Activated T-cell treated with anti-CD3 and anti-CD28 coated beads, Interleukin-2, amount 50 U/mL, for 72 hours (primary cell): ENCODE results near the gene TOP2B. TPM values are rescaled to one million over a fixed set of nuclear protein-coding genes. Genes with fewer than 3 reads are reported as not detected.

Experiments
- ATAC-seq, 2 donors: fragments of 150-1000 bp; cut with Tn5 transposase; replicated peaks in 1 of 2; 2 replicates each; pipeline ENCODE4 v1.10.0; 2021; ENCODE audit warnings: moderate library complexity in 2 of 2, mild to moderate bottlenecking in 1 of 2
- DNase-seq, 2 donors: peaks; one replicate each; pipeline ENCODE4 v3.0.0; 2021 to 2022; ENCODE audit warnings: mixed read lengths in 1 of 2
- H3K27ac Mint-ChIP-seq: one replicate; pipeline ENCODE4 v1.8.0; 2022; ENCODE audit warnings: mild to moderate bottlenecking, moderate library complexity, mixed read lengths
- H3K27me3 Mint-ChIP-seq: one replicate; pipeline ENCODE4 v1.8.0; 2022; ENCODE audit warnings: low read depth, mixed read lengths
- H3K36me3 Mint-ChIP-seq, 2 donors: one replicate each; pipeline ENCODE4 v1.8.0; 2022; ENCODE audit warnings: mixed read lengths in 2 of 2, mild to moderate bottlenecking in 1 of 2; ENCODE audit not compliant: insufficient read depth in 2 of 2
- H3K4me1 Mint-ChIP-seq: one replicate; pipeline ENCODE4 v1.8.0; 2022; ENCODE audit warnings: low read depth, mixed read lengths
- H3K4me3 Mint-ChIP-seq, 2 donors: one replicate each; pipeline ENCODE4 v1.8.0; 2022; ENCODE audit warnings: mild to moderate bottlenecking in 2 of 2, mixed read lengths in 2 of 2, moderate library complexity in 2 of 2
- H3K9me3 Mint-ChIP-seq, 2 donors: one replicate each; pipeline ENCODE4 v1.8.0; 2022; ENCODE audit warnings: mixed read lengths in 2 of 2
- total RNA-seq, 2 donors: library from RNA; stranded (reverse); gene quantifications; one replicate each; pipeline ENCODE4 v1.2.3, GENCODE V29; 2022

The TOP2B gene
- total RNA-seq, 2 donors from 2014 or later = 140 to 151 TPM

- Mint-ChIP-seq H3K4me3 (no peak overlapping the region), H3K27me3 (no peaks in the 10 kb centered on the region), H3K4me1 (no peaks in the 10 kb centered on the region), H3K27ac (no peak overlapping the region), H3K36me3 (no peaks in the 10 kb centered on the region), H3K9me3 (no peaks in the 10 kb centered on the region)
- ATAC-seq (no peak), DNase-seq (no peak)
Observed at GRCh38 chr3:25581823-25582222, 82.9 kb downstream of the TOP2B start.

DNA sequence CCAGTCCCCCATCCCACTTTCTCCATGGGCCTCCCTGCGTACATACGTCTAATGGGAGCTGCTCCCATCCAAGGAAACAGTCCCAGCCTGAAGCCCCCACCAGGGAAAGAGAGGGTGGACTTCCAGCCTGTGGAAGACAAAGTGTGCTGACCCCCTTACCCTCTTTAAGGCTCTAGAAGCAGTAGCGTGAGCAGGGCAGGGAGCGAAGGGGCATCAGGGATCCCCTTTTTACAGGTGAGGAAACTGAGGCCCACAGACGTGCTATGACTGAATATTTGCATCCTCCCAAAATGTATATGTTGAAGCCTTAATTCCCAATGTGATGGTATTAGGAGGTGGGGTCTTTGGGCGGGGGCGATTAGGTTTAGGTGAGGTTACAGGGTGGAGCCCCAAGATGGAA is 83.4 kb downstream of the TOP2B start:
- DNase-seq = no peak
- Mint-ChIP-seq H3K36me3 (no peaks in the 10 kb centered on the region), H3K27ac (no peak overlapping the region), H3K9me3 (no peaks in the 10 kb centered on the region), H3K4me3 (no peak overlapping the region), H3K27me3 (no peaks in the 10 kb centered on the region), H3K4me1 (no peaks in the 10 kb centered on the region)
- ATAC-seq = no peak

- ATAC-seq (no peak), DNase-seq (no peak)
- no peaks in the 10 kb centered on the region for H3K36me3 Mint-ChIP-seq
- H3K4me1 Mint-ChIP-seq = no peaks in the 10 kb centered on the region
- H3K4me3 Mint-ChIP-seq = no peak overlapping the region
- no peaks in the 10 kb centered on the region for H3K9me3 Mint-ChIP-seq
- no peak overlapping the region for H3K27ac Mint-ChIP-seq
- no peaks in the 10 kb centered on the region for H3K27me3 Mint-ChIP-seq
Observed at GRCh38 chr3:25580534-25580933, 84.2 kb downstream of the TOP2B start.

DNA sequence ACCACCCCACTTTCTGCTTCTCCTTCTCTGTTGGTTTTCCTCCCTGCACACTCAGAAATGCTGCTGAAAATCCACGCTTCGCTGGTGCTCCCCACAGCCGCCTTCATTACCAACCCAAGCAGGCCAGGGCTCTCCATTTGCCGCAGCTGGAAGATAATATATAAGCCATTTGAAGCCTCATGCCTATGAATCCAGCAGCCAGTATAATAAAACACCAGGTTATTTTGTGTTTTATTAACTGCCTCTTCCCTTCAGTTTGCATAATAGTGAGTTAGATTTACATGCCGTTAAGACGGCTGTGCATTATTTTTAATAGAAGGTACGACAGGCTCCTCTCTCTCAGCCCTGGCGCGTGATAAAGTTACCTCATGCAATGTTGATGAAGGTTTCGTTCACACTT is 86.6 kb downstream of the TOP2B start:
- no peak overlapping the region for H3K4me3 Mint-ChIP-seq

DNA sequence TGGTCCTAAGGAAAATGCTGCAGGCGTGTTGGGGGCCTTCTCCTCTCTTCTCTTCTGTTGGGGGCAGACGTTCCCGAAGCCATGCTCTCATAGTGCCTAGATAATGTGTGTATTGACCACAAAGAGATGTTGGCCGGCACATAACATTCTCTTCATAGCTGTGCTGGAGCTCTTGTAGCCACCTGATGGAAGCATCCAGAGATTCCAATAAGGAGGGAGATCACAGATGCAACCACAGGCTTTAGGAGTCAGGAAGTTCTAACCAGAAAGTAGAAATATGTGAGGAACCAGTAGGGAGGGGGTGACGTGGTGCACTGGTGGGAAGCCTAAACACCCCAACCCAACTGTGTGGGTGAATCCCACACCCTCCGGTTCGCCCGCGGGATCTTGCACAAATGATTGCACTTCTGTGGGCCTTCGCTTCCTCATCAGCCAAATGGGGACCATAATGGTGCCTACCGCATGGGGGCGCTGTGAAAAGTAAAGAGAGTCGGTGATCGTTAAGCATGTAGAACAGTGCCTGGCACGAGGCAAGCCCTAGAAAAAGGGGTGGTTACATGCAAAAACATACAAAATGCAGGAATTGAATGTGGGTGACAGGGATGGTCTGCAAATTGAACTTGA is 87.8 kb downstream of the TOP2B start:
- no peaks in the 10 kb centered on the region for H3K27me3 Mint-ChIP-seq
- ATAC-seq (no peak), DNase-seq (no peak)
- H3K9me3 Mint-ChIP-seq = no peaks in the 10 kb centered on the region
- H3K4me3 Mint-ChIP-seq = no peak overlapping the region
- no peak overlapping the region for H3K27ac Mint-ChIP-seq
- H3K4me1 Mint-ChIP-seq = no peaks in the 10 kb centered on the region
- H3K36me3 Mint-ChIP-seq = no peaks in the 10 kb centered on the region

More for the DNA sequence above, 86.6 kb downstream of the TOP2B start:
- no peak for DNase-seq
- Mint-ChIP-seq H3K36me3 (no peaks in the 10 kb centered on the region), H3K27ac (no peak overlapping the region), H3K27me3 (no peaks in the 10 kb centered on the region), H3K4me1 (no peaks in the 10 kb centered on the region), H3K9me3 (no peaks in the 10 kb centered on the region)
- no peak for ATAC-seq

GRCh38 chr3:25576146-25576545 is 88.6 kb downstream of the TOP2B start:
- Mint-ChIP-seq H3K36me3 (no peaks in the 10 kb centered on the region), H3K27ac (no peak overlapping the region), H3K4me3 (no peak overlapping the region), H3K4me1 (no peaks in the 10 kb centered on the region), H3K9me3 (no peaks in the 10 kb centered on the region), H3K27me3 (no peaks in the 10 kb centered on the region)
- ATAC-seq = no peak
- DNase-seq = no peak

GRCh38 chr3:25575001-25575400 is 89.7 kb downstream of the TOP2B start:
- Mint-ChIP-seq H3K4me1 (no peaks in the 10 kb centered on the region), H3K36me3 (no peaks in the 10 kb centered on the region), H3K9me3 (no peaks in the 10 kb centered on the region), H3K4me3 (no peak overlapping the region), H3K27ac (no peak overlapping the region), H3K27me3 (no peaks in the 10 kb centered on the region)
- ATAC-seq (no peak), DNase-seq (no peak)

DNA sequence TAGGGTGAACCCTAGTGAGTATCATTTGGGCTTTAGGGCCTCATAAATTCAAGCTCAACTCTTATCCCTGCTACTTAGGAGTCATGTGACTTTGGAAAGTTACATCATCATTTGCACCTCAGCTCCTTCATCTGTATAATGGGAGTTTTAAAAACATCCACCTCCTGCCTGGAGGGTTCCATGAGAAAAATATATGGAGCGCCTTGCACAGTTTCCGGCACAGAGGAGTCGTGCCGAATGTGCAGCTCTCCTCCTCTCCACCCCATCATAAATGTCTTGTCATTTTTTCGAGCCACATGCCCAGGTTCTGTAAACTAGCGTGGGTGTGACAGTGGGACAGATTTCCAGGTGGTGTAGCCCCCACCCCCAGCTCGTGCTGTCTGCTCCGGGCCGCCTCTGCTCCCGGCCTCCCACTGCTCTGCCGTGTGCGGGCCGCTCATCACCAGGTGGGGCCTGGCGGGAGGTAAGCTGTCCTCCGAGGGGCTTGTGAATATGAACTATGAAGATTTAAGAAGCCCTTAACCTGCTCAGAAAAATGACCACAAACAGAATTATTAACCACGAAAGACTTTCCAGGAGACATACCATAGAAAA is 90.4 kb downstream of the TOP2B start:
- Mint-ChIP-seq H3K4me3 (no peak overlapping the region), H3K4me1 (no peaks in the 10 kb centered on the region), H3K27ac (no peak overlapping the region), H3K9me3 (no peaks in the 10 kb centered on the region), H3K36me3 (no peaks in the 10 kb centered on the region), H3K27me3 (no peaks in the 10 kb centered on the region)
- ATAC-seq = no peak
- no peak for DNase-seq

- H3K4me3 Mint-ChIP-seq = no peak overlapping the region
- no peaks in the 10 kb centered on the region for H3K4me1 Mint-ChIP-seq
- no peak overlapping the region for H3K27ac Mint-ChIP-seq
- no peaks in the 10 kb centered on the region for H3K36me3 Mint-ChIP-seq
- DNase-seq (no peak), ATAC-seq (no peak)
- H3K27me3 Mint-ChIP-seq = no peaks in the 10 kb centered on the region
- H3K9me3 Mint-ChIP-seq = no peaks in the 10 kb centered on the region
Observed at GRCh38 chr3:25573386-25574171, 91.1 kb downstream of the TOP2B start.

- Mint-ChIP-seq H3K4me3 (no peak overlapping the region), H3K4me1 (no peaks in the 10 kb centered on the region), H3K27me3 (no peaks in the 10 kb centered on the region), H3K27ac (no peak overlapping the region), H3K9me3 (no peaks in the 10 kb centered on the region), H3K36me3 (no peaks in the 10 kb centered on the region)
- DNase-seq (no peak), ATAC-seq (no peak)
Observed at GRCh38 chr3:25572919-25573385, 91.8 kb downstream of the TOP2B start.

- Mint-ChIP-seq H3K36me3 (no peaks in the 10 kb centered on the region), H3K9me3 (no peaks in the 10 kb centered on the region), H3K4me1 (no peaks in the 10 kb centered on the region), H3K27me3 (no peaks in the 10 kb centered on the region), H3K27ac (no peak overlapping the region), H3K4me3 (no peak overlapping the region)
- DNase-seq (no peak), ATAC-seq (no peak)
Observed at GRCh38 chr3:25572336-25572735, 92.4 kb downstream of the TOP2B start.

GRCh38 chr3:25571285-25571684 is 93.4 kb downstream of the TOP2B start:
- ATAC-seq = no peak
- H3K9me3 Mint-ChIP-seq = no peaks in the 10 kb centered on the region
- H3K27me3 Mint-ChIP-seq = no peaks in the 10 kb centered on the region
- no peak for DNase-seq
- H3K27ac Mint-ChIP-seq = no peak overlapping the region
- H3K4me1 Mint-ChIP-seq = no peaks in the 10 kb centered on the region
- no peaks in the 10 kb centered on the region for H3K36me3 Mint-ChIP-seq
- H3K4me3 Mint-ChIP-seq = no peak overlapping the region

- H3K4me1 Mint-ChIP-seq = no peaks in the 10 kb centered on the region
- ATAC-seq (no peak), DNase-seq (no peak)
- H3K27me3 Mint-ChIP-seq = no peaks in the 10 kb centered on the region
- no peak overlapping the region for H3K27ac Mint-ChIP-seq
- H3K4me3 Mint-ChIP-seq = no peak overlapping the region
- H3K36me3 Mint-ChIP-seq = no peaks in the 10 kb centered on the region
- H3K9me3 Mint-ChIP-seq = no peaks in the 10 kb centered on the region
Observed at GRCh38 chr3:25568525-25569078, 96.1 kb downstream of the TOP2B start.
